SH-SY5Y (cell line): ENCODE results near the gene SPRING1.

Experiments
- GATA2 ChIP-seq: IDR thresholded peaks from 2 replicates; pipeline ENCODE4 v1.6.1; 2011; ENCODE audit warnings: mild to moderate bottlenecking, low read depth, low read length
- GATA3 ChIP-seq: IDR thresholded peaks from 2 replicates; pipeline ENCODE4 v1.6.1; 2011; ENCODE audit warnings: low read depth, mild to moderate bottlenecking, low read length, moderate library complexity

GRCh38 chr12:116713527-116713926 lies 24.3 kb downstream of the SPRING1 start:
- TF ChIP-seq GATA3 = no peak
- no peak for TF ChIP-seq GATA2
